ENCODE results near the gene SVIL.

DNA sequence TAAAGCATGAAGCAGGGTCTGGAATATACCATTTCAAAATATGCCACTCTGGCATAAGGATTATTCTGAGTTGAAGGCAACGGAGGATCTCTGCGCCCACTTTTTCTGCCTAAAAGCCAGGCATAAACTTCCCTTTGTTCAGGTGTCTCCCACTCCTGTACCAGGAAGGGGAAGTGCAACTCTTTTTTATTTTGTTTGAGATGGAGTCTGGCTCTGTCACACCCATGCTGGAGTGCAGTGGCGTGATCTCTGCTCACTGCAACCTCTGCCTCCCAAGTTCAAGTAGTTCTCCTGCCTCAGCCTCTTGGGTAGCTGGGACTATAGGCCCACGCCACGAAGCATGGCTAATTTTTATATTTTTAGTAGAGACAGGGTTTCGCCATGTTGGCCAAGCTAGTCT lies 18.2 kb downstream of the SVIL start:
- TF ChIP-seq, protein P1, sequence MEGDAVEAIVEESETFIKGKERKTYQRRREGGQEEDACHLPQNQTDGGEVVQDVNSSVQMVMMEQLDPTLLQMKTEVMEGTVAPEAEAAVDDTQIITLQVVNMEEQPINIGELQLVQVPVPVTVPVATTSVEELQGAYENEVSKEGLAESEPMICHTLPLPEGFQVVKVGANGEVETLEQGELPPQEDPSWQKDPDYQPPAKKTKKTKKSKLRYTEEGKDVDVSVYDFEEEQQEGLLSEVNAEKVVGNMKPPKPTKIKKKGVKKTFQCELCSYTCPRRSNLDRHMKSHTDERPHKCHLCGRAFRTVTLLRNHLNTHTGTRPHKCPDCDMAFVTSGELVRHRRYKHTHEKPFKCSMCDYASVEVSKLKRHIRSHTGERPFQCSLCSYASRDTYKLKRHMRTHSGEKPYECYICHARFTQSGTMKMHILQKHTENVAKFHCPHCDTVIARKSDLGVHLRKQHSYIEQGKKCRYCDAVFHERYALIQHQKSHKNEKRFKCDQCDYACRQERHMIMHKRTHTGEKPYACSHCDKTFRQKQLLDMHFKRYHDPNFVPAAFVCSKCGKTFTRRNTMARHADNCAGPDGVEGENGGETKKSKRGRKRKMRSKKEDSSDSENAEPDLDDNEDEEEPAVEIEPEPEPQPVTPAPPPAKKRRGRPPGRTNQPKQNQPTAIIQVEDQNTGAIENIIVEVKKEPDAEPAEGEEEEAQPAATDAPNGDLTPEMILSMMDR (IDR thresholded peaks at IDR 0.05 in 4 of 5, conservative IDR thresholded peaks at IDR 0.05 in 1 of 5), result no peak
- no peak for TF ChIP-seq POLR2A (IDR thresholded peaks at IDR 0.05)
